Fibroblast of mammary gland (primary cell): Measurements from ENCODE around the gene MRS2.

Experiments
- DNase-seq: peaks from one replicate; pipeline ENCODE4 v3.0.0-alpha.2; 2010; ENCODE audit warnings: low read depth
- H3K4me3 ChIP-seq: 2 replicates; pipeline ENCODE4 v1.5.1; 2011; ENCODE audit warnings: low read depth, mild to moderate bottlenecking, low read length, moderate library complexity; ENCODE audit not compliant: control insufficient read depth
- CTCF ChIP-seq: conservative IDR thresholded peaks from 2 replicates; pipeline ENCODE4 v1.5.1; 2011; ENCODE audit warnings: low read depth, low read length, inconsistent platforms; ENCODE audit not compliant: control insufficient read depth, insufficient read depth

Gene MRS2

GRCh38 chr6:24464253-24465038 lies 61.7 kb downstream of the MRS2 start:
- no peak overlapping the region for H3K4me3 ChIP-seq
- no peak for TF ChIP-seq CTCF
- DNase-seq, result no peak

GRCh38 chr6:24469811-24470210 lies 67.1 kb downstream of the MRS2 start:
- DNase-seq, result no peak

GRCh38 chr6:24472181-24472580 lies 69.4 kb downstream of the MRS2 start:
- TF ChIP-seq CTCF, result no peak
- no peak overlapping the region for H3K4me3 ChIP-seq
- DNase-seq, result no peak

More at GRCh38 chr6:24469811-24470210, 67.1 kb downstream of the MRS2 start:
- no peak overlapping the region for H3K4me3 ChIP-seq
- TF ChIP-seq CTCF, result no peak
